Nephron (organoid): ENCODE results near the gene PKHD1.
"Not testable (repeated sequence)": the region's sequence is repeated elsewhere in the genome, so short reads cannot be mapped to it uniquely, and the experiment has no call there.

ENCODE experiments used
- H3K27ac Mint-ChIP-seq, 3 experiments: 2 replicates each; pipeline ENCODE4 v1.8.0; 2020; ENCODE audit warnings: mixed read lengths in 3 of 3, mild to moderate bottlenecking in 2 of 3, moderate library complexity in 1 of 3
- H3K27me3 Mint-ChIP-seq: 2 replicates; pipeline ENCODE4 v1.8.0; 2021; ENCODE audit warnings: low read depth, mild to moderate bottlenecking, moderate library complexity, mixed read lengths
- H3K36me3 Mint-ChIP-seq: 2 replicates; pipeline ENCODE4 v1.8.0; 2020; ENCODE audit warnings: low read depth, mixed read lengths
- H3K4me1 Mint-ChIP-seq: 2 replicates; pipeline ENCODE4 v1.8.0; 2020; ENCODE audit warnings: mixed read lengths
- H3K4me3 Mint-ChIP-seq, 3 experiments: 2 replicates each; pipeline ENCODE4 v1.8.0; 2020; ENCODE audit warnings: mild to moderate bottlenecking in 3 of 3, mixed read lengths in 3 of 3, moderate library complexity in 2 of 3
- H3K9me3 Mint-ChIP-seq: 2 replicates; pipeline ENCODE4 v1.8.0; 2020; ENCODE audit warnings: mixed read lengths
- TF ChIP-seq, protein P1 (sequence below), 3 experiments: fragments of 200-600 bp; sonication (generic); IDR thresholded peaks; one replicate each; pipeline ENCODE4 v1.5.0; 2021; ENCODE audit warnings: antibody characterized with exemption in 3 of 3; ENCODE audit not compliant: unreplicated experiment in 3 of 3

Gene PKHD1

DNA sequence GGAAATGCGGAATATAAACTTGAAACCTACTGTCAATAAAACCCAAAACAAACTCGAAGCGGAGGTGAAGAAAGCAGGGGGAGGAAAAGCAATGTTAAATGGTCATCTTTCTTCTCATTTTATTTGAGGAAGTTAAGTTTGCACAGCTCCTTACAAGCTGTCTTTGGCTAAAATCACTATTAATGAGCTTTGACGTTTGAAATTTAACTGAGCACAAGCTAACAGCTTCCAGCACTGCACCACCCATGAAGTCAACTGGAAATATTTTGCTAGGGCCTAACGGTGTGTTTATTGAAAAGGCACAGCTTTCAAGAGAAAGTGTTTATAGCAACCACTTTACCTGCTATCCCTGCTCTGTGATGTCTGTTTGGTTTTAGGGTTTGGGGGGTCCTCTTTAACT lies 103.8 kb downstream of the PKHD1 start:
- no peak overlapping the region for H3K27ac Mint-ChIP-seq
- H3K4me1 Mint-ChIP-seq = no peaks in the 10 kb centered on the region
- TF ChIP-seq, protein P1, sequence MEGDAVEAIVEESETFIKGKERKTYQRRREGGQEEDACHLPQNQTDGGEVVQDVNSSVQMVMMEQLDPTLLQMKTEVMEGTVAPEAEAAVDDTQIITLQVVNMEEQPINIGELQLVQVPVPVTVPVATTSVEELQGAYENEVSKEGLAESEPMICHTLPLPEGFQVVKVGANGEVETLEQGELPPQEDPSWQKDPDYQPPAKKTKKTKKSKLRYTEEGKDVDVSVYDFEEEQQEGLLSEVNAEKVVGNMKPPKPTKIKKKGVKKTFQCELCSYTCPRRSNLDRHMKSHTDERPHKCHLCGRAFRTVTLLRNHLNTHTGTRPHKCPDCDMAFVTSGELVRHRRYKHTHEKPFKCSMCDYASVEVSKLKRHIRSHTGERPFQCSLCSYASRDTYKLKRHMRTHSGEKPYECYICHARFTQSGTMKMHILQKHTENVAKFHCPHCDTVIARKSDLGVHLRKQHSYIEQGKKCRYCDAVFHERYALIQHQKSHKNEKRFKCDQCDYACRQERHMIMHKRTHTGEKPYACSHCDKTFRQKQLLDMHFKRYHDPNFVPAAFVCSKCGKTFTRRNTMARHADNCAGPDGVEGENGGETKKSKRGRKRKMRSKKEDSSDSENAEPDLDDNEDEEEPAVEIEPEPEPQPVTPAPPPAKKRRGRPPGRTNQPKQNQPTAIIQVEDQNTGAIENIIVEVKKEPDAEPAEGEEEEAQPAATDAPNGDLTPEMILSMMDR (IDR thresholded peaks at IDR 0.05; ENCODE audit: unreplicated experiment in 3 of 3) = no peak
- H3K4me3 Mint-ChIP-seq = no peak overlapping the region
- peaks cover 13% of the 10 kb centered on the region for H3K36me3 Mint-ChIP-seq
- no peaks in the 10 kb centered on the region for H3K27me3 Mint-ChIP-seq
- peaks cover 8% of the 10 kb centered on the region for H3K9me3 Mint-ChIP-seq

DNA sequence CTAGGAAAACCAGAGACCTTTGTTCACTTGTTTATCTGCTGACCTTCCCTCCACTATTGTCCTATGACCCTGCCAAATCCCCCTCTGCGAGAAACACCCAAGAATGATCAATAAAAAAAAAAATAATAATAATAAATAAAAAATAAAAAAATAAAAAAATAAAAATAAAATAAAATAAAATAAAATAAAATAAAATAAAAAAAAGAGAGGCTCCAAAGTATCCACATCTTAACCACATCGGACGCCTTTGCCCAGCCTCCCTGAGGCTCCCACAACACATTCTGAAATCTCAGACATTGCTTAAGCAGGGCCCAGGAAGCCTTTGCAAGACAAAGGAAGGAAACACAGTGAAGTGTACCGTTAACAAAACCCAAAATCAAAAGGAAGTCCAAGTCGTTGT lies 104.7 kb downstream of the PKHD1 start:
- not testable (repeated sequence) for H3K27ac Mint-ChIP-seq, H3K9me3 Mint-ChIP-seq, H3K27me3 Mint-ChIP-seq, H3K4me3 Mint-ChIP-seq, H3K4me1 Mint-ChIP-seq
- H3K36me3 Mint-ChIP-seq = peaks cover 13% of the 10 kb centered on the region

GRCh38 chr6:51976374-51976773 lies 111.0 kb downstream of the PKHD1 start:
- TF ChIP-seq, protein P1 (IDR thresholded peaks at IDR 0.05; ENCODE audit: unreplicated experiment in 3 of 3) = no peak
- H3K4me1 Mint-ChIP-seq = no peaks in the 10 kb centered on the region
- no peak overlapping the region for H3K4me3 Mint-ChIP-seq
- H3K9me3 Mint-ChIP-seq = peaks cover 8% of the 10 kb centered on the region
- no peaks in the 10 kb centered on the region for H3K27me3 Mint-ChIP-seq
- no peak overlapping the region for H3K27ac Mint-ChIP-seq
- H3K36me3 Mint-ChIP-seq = peaks cover 9% of the 10 kb centered on the region

- Mint-ChIP-seq H3K4me1 (no peaks in the 10 kb centered on the region), H3K36me3 (peaks cover 12% of the 10 kb centered on the region), H3K9me3 (peaks cover 6% of the 10 kb centered on the region), H3K4me3 (no peak overlapping the region), H3K27me3 (no peaks in the 10 kb centered on the region), H3K27ac (no peak overlapping the region)
- TF ChIP-seq, protein P1 (IDR thresholded peaks at IDR 0.05; ENCODE audit: unreplicated experiment in 3 of 3) = no peak
These were observed 114.8 kb downstream of the PKHD1 start for GRCh38 chr6:51972659-51973058.

DNA sequence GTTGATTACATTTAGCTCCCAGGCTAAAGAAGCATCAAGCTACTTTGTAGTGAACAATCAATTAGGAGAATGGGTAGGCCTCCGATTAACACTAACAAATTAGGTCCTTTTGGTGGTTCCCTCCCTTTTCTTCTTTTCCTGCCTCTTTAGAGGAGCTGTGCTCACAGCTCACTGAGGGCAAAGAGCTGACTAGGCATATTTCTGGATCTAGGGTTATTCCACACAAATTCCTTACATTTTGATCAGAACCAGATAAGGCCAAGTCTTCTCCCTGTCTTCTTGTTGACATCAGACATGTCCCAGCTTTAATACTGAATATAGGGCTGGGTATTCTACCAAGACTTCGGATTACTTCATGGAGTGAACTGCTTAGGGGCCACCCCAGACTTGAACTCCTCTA lies 119.1 kb downstream of the PKHD1 start:
- H3K27ac Mint-ChIP-seq = no peak overlapping the region
- H3K27me3 Mint-ChIP-seq = peaks cover 9% of the 10 kb centered on the region
- H3K4me1 Mint-ChIP-seq = no peaks in the 10 kb centered on the region
- H3K4me3 Mint-ChIP-seq = no peak overlapping the region
- TF ChIP-seq, protein P1 (IDR thresholded peaks at IDR 0.05; ENCODE audit: unreplicated experiment in 3 of 3) = no peak
- H3K9me3 Mint-ChIP-seq = peaks cover 6% of the 10 kb centered on the region
- H3K36me3 Mint-ChIP-seq = peaks cover 12% of the 10 kb centered on the region

- no peaks in the 10 kb centered on the region for H3K4me1 Mint-ChIP-seq
- H3K9me3 Mint-ChIP-seq = peaks cover 3% of the 10 kb centered on the region
- H3K27me3 Mint-ChIP-seq = peaks cover 12% of the 10 kb centered on the region
- no peak overlapping the region for H3K27ac Mint-ChIP-seq
- H3K4me3 Mint-ChIP-seq = no peak overlapping the region
- peaks cover 2% of the 10 kb centered on the region for H3K36me3 Mint-ChIP-seq
- TF ChIP-seq, protein P1 (IDR thresholded peaks at IDR 0.05; ENCODE audit: unreplicated experiment in 3 of 3) = no peak
These were observed 122.1 kb downstream of the PKHD1 start for GRCh38 chr6:51965222-51965801.
